ENCODE data around the gene PDPR.
"Not testable (repeated sequence)": the region's sequence is repeated elsewhere in the genome, so short reads cannot be mapped to it uniquely, and the experiment has no call there.

PDPR gene

GRCh38 chr16:70166688-70167087 is 52.6 kb downstream of the PDPR start:
- not testable (repeated sequence) for H3K9me3 Mint-ChIP-seq; H3K4me1 Mint-ChIP-seq (ENCODE audit: low read depth); H3K27me3 Mint-ChIP-seq (ENCODE audit: low read depth); H3K36me3 Mint-ChIP-seq (ENCODE audit: low read depth); H3K4me3 Mint-ChIP-seq; H3K27ac Mint-ChIP-seq

DNA sequence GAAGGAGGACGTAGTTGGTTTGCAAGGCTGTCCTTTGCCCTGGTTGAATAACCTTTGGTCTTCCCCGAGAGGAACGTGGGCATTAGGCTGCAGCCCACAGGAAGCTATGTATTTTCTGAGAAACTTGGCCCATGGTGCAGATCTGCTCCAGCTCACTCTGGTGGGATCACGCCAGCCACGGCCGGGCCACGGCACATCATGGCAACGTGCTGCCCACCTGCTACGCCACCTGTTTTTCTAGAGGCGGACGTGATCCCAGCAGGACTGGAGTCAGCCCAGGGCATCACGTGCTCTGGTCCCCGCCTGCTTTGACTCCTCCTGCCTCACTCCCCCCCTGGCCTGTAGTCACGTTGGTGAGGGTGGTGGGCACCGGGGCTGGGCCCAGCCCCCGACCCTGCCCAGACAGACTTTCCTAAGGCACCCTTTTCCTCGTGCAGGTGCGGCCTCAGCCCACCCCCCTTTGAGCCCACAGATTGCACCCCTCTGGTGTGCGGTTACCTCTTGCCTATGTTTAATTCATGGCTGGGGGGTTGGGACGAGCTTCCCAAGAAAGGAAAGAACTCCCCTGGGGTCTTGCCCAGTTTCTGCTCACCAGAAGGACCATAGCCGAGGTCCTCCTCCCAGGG is 59.2 kb downstream of the PDPR start, which contains the start of gene CLEC18C:
CLEC18C (plus strand) TSS at position 576 of the 626 bp plus-strand sequence. CDS start 492 bp downstream, outside the sequence.
- H3K4me3 Mint-ChIP-seq; H3K4me1 Mint-ChIP-seq (ENCODE audit: low read depth); H3K27me3 Mint-ChIP-seq (ENCODE audit: low read depth); H3K9me3 Mint-ChIP-seq; H3K27ac Mint-ChIP-seq; H3K36me3 Mint-ChIP-seq (ENCODE audit: low read depth): not testable (repeated sequence)

DNA sequence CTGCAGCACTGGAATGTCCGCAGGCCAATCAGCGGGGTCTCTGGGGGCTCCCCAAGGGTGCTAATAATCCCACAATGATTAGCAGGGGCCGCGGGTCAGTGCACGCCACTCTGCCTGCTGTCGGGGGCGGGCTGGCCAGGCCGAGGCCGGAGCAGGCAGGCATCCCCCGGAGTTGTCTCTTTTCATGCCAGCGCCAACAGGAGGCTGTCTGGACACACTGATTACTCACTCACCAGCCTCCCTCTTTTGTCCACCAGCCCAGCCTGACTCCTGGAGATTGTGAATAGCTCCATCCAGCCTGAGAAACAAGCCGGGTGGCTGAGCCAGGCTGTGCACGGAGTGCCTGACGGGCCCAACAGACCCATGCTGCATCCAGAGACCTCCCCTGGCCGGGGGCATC is 59.8 kb downstream of the PDPR start:
- not testable (repeated sequence) for H3K27ac Mint-ChIP-seq; H3K36me3 Mint-ChIP-seq (ENCODE audit: low read depth); H3K9me3 Mint-ChIP-seq; H3K4me1 Mint-ChIP-seq (ENCODE audit: low read depth); H3K27me3 Mint-ChIP-seq (ENCODE audit: low read depth); H3K4me3 Mint-ChIP-seq

DNA sequence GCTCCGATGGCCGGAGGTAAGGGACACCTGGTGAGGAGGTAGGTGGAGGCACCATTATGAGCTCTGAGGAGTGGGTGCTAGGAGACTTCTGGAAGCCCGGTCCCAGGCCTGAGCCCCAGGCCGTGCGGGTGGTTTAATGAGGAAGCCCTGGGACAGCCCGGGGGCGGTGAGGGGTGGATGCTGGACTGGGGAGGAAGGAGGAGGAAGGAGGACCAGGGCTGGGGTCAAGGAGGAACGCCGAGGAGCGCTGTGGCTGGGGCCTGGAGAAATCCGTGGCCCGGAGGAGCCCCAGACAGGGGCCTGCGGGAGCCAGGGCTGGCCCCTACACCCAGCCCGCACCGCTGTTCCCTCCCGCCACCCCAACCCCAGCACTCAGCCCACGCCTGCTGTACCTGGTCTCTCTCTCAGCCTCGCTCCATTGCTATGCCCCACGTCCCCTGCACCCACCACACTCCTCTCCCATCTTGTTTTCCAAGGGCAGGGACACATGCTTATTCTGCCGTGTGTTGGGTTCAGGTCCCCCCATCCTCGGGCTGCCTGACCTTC is 60.3 kb downstream of the PDPR start:
- H3K36me3 Mint-ChIP-seq (ENCODE audit: low read depth); H3K4me3 Mint-ChIP-seq; H3K27ac Mint-ChIP-seq; H3K4me1 Mint-ChIP-seq (ENCODE audit: low read depth); H3K27me3 Mint-ChIP-seq (ENCODE audit: low read depth); H3K9me3 Mint-ChIP-seq: not testable (repeated sequence)

GRCh38 chr16:70187858-70188607 is 73.9 kb downstream of the PDPR start:
- H3K27ac Mint-ChIP-seq; H3K4me1 Mint-ChIP-seq (ENCODE audit: low read depth); H3K9me3 Mint-ChIP-seq; H3K36me3 Mint-ChIP-seq (ENCODE audit: low read depth); H3K4me3 Mint-ChIP-seq; H3K27me3 Mint-ChIP-seq (ENCODE audit: low read depth): not testable (repeated sequence)

- not testable (repeated sequence) for H3K4me1 Mint-ChIP-seq (ENCODE audit: low read depth); H3K4me3 Mint-ChIP-seq; H3K36me3 Mint-ChIP-seq (ENCODE audit: low read depth); H3K27ac Mint-ChIP-seq; H3K9me3 Mint-ChIP-seq; H3K27me3 Mint-ChIP-seq (ENCODE audit: low read depth)
These were observed 74.4 kb downstream of the PDPR start for GRCh38 chr16:70188608-70188915.

DNA sequence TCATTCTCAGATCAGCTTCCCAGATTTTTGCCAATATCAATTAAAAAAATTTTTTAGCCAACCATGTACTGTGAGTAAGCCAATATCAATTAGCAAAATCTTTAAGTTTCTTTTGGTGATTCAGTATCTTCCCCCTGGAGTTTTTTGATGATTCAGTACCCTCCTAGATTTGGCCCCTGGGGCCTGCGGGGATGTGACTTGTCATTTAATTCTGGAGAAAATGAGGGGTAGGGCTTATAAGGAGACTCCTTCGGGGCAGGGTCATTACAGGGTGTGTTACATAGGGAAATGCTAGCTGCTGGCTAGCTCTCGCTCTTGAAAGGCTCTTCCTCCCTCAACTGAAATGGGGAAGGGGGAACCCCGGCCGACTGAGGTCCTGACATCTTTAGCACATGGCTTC is 76.4 kb downstream of the PDPR start:
- H3K27me3 Mint-ChIP-seq (ENCODE audit: low read depth); H3K4me1 Mint-ChIP-seq (ENCODE audit: low read depth); H3K27ac Mint-ChIP-seq; H3K36me3 Mint-ChIP-seq (ENCODE audit: low read depth); H3K9me3 Mint-ChIP-seq; H3K4me3 Mint-ChIP-seq: not testable (repeated sequence)

DNA sequence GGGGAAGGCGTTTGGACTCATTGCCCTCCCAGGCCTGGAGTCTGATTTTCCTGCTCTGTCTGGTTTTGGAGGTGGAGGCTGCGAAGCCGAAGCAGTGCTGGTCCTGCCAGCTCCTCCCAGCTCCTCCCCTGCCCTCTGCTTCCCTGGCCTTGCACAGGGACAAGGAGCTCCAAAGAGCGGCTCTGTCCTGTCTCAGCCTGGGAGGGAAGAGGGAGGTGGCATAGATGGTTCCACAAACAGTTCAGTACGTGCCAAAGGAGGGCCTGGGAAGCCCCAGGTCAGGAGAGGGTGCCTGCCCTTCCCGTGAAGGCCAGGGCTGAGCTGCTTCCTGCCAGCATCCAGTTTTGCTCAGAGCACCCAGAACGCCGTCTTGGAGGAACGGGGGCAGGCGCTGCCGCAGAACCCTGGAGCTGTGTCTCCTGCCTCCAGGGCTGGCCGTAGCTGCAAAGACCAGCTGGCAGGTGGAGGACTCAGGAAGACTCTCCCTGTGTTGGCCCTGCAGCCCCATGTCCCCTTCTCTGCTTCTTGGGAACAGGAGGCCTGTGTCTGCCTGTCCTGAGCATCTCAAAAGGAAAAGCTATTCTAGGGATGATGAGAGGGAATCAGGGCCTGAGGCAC is 82.7 kb downstream of the PDPR start:
- not testable (repeated sequence) for H3K27me3 Mint-ChIP-seq (ENCODE audit: low read depth); H3K4me3 Mint-ChIP-seq; H3K27ac Mint-ChIP-seq; H3K9me3 Mint-ChIP-seq; H3K36me3 Mint-ChIP-seq (ENCODE audit: low read depth); H3K4me1 Mint-ChIP-seq (ENCODE audit: low read depth)

GRCh38 chr16:70197611-70198010 is 83.5 kb downstream of the PDPR start:
- H3K4me3 Mint-ChIP-seq; H3K4me1 Mint-ChIP-seq (ENCODE audit: low read depth); H3K9me3 Mint-ChIP-seq; H3K27me3 Mint-ChIP-seq (ENCODE audit: low read depth); H3K27ac Mint-ChIP-seq; H3K36me3 Mint-ChIP-seq (ENCODE audit: low read depth): not testable (repeated sequence)

- H3K9me3 Mint-ChIP-seq; H3K4me3 Mint-ChIP-seq; H3K36me3 Mint-ChIP-seq (ENCODE audit: low read depth); H3K27me3 Mint-ChIP-seq (ENCODE audit: low read depth); H3K27ac Mint-ChIP-seq; H3K4me1 Mint-ChIP-seq (ENCODE audit: low read depth): not testable (repeated sequence)
These were observed 84.1 kb downstream of the PDPR start for GRCh38 chr16:70198230-70198629.

DNA sequence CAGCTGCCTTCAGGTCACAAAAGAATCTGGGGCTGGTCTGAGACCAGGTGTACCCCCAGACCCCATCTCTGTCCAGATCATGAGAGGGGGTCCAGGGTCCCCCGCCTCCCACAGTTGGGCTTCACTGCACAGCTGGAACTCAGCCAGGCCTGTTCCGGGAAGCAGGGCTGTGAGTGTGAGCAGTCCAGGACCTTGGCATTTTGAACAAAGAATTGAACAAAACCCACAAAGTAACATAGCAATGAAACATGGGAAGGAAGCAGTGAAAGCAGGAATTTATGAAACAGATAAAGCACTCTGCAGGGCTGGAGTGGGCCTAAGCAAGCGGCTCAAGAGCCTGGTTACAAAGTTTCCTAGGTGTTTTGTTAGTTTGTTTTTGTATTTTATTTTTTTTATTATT is 84.5 kb downstream of the PDPR start:
- H3K27ac Mint-ChIP-seq; H3K27me3 Mint-ChIP-seq (ENCODE audit: low read depth); H3K36me3 Mint-ChIP-seq (ENCODE audit: low read depth); H3K4me1 Mint-ChIP-seq (ENCODE audit: low read depth); H3K9me3 Mint-ChIP-seq; H3K4me3 Mint-ChIP-seq: not testable (repeated sequence)

DNA sequence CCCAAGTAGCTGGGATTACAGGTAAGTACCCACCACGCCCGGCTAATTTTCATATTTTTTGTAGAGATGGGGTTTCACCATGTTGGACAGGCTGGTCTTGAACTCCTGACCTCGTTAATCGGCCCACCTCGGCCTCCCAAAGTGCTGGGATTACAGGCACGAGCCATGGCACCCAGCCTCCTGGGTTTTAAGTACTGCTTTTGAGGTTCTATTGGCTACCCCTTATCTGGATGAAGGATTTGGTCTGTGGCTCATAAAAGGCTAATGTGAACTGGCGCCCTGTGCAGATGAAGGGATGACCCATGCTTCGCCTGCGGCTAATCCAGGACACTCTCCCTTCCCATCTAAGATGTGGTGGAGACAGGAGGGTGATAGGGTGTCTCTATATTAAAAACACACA is 85.0 kb downstream of the PDPR start:
- not testable (repeated sequence) for H3K36me3 Mint-ChIP-seq (ENCODE audit: low read depth); H3K4me3 Mint-ChIP-seq; H3K27ac Mint-ChIP-seq; H3K27me3 Mint-ChIP-seq (ENCODE audit: low read depth); H3K4me1 Mint-ChIP-seq (ENCODE audit: low read depth); H3K9me3 Mint-ChIP-seq

- not testable (repeated sequence) for H3K9me3 Mint-ChIP-seq; H3K27me3 Mint-ChIP-seq (ENCODE audit: low read depth); H3K4me1 Mint-ChIP-seq (ENCODE audit: low read depth); H3K27ac Mint-ChIP-seq; H3K36me3 Mint-ChIP-seq (ENCODE audit: low read depth); H3K4me3 Mint-ChIP-seq
These were observed 85.9 kb downstream of the PDPR start for GRCh38 chr16:70200063-70200462.

DNA sequence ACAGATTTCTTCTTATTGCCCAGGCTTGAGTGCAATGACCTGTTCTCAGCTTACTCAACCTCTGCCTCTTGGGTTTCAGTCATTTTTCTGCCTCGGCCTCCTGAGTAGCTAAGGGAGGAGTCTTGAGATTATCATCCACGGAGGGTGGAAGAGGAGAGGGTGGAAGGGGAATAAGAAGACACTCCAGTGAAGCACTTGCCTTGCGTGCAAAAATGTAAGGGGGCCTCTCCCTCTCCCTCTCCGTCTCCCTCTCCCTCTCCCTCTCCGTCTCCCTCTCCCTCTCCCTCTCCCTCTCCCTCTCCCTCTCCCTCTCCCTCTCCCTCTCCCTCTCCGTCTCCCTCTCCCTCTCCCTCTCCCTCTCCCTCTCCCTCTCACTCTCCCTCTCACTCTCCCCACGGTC is 89.4 kb downstream of the PDPR start:
- H3K27me3 Mint-ChIP-seq (ENCODE audit: low read depth); H3K36me3 Mint-ChIP-seq (ENCODE audit: low read depth); H3K4me3 Mint-ChIP-seq; H3K27ac Mint-ChIP-seq; H3K9me3 Mint-ChIP-seq; H3K4me1 Mint-ChIP-seq (ENCODE audit: low read depth): not testable (repeated sequence)

DNA sequence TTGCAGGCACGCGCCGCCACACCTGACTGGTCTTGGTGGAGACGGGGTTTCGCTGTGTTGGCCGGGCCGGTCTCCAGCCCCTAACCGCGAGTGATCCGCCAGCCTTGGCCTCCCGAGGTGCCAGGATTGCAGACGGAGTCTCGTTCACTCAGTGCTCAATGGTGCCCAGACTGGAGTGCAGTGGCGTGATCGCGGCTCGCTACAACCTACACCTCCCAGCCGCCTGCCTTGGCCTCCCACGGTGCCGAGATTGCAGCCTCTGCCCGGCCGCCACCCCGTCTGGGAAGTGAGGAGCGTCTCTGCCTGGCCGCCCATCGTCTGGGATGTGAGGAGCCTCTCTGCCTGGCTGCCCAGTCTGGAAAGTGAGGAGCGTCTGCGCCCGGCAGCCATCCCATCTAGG is 89.9 kb downstream of the PDPR start:
- H3K27ac Mint-ChIP-seq; H3K9me3 Mint-ChIP-seq; H3K4me3 Mint-ChIP-seq; H3K36me3 Mint-ChIP-seq (ENCODE audit: low read depth); H3K4me1 Mint-ChIP-seq (ENCODE audit: low read depth); H3K27me3 Mint-ChIP-seq (ENCODE audit: low read depth): not testable (repeated sequence)

Measured in T-helper 1 cell treated with Interleukin-12 subunit alpha and Interleukin-12 subunit beta and Interleukin-4 antibody, amounts not matched to agents 30 μg/mL and 1 μg/mL, for 36 hours (primary cell).